Adrenal gland (tissue), 12 donors: ENCODE data around the gene RNF214. TPM values are rescaled to one million over a fixed set of nuclear protein-coding genes. Genes with fewer than 3 reads are reported as not detected.

Source experiments
- DNase-seq, 7 donors: peaks; one replicate each; pipeline ENCODE4 v3.0.0-alpha.2; 2019 to 2020
- H3K27ac ChIP-seq, 5 donors: fragments of 200-600 bp; sonication (generic) in 4 of 5; 1 replicate in 3 of 5; 2 replicates in 2 of 5; pipeline versions ENCODE4 v1.5.1 to v1.8.0; 2016 to 2020; ENCODE audit warnings: mild to moderate bottlenecking in 1 of 5
- H3K27me3 ChIP-seq: fragments of 200-600 bp; 2 replicates; pipeline ENCODE4 v1.8.0; 2021
- H3K36me3 ChIP-seq, 2 donors: fragments of 200-600 bp; replicated peaks in 1 of 2; 1 replicate in 1 of 2; 2 replicates in 1 of 2; pipeline versions ENCODE4 v1.5.1 to v1.8.0; 2018 to 2022
- H3K4me1 ChIP-seq, 2 donors: fragments of 200-600 bp; replicated peaks in 1 of 2; 1 replicate in 1 of 2; 2 replicates in 1 of 2; pipeline versions ENCODE4 v1.5.1 to v1.8.0; 2018 to 2021
- H3K4me3 ChIP-seq, 4 donors: fragments of 200-600 bp; sonication (generic) in 3 of 4; one replicate each; pipeline ENCODE4 v1.5.1; 2016 to 2018
- H3K9me3 ChIP-seq, 3 donors: fragments of 200-600 bp; sonication (generic) in 1 of 3; replicated peaks in 1 of 3; 1 replicate in 2 of 3; 2 replicates in 1 of 3; pipeline versions ENCODE4 v1.5.1 to v1.8.0; 2016 to 2021
- POLR2A ChIP-seq, 2 donors: fragments of 450-650 bp; IDR thresholded peaks; one replicate each; pipeline ENCODE4 v1.6.1; 2017; ENCODE audit warnings: antibody characterized with exemption in 2 of 2, mild to moderate bottlenecking in 2 of 2, moderate library complexity in 1 of 2
- WGBS, 4 donors: extraction: QIAGEN DNeasy Blood & Tissue Kit in 2 of 4; methylation state at CpG; one replicate each; pipeline versions ENCODE4 v1.1.5 to v1.1.7; 2013 to 2017; 5-methylcytosine and 5-hydroxymethylcytosine counted together
- intact Hi-C, 2 donors: fragments of 100-400 bp; cut with DNase I; formaldehyde crosslinking; loops; one replicate each; pipeline versions ENCODE4 v1.14.1 to v1.15.0; 2022 to 2023
- polyA plus RNA-seq, 3 donors: library from polyadenylated mRNA; stranded (reverse); fragments of 200-250 nt in 2 of 3; fragments of 350-450 nt in 1 of 3; fragmentation: Illumina TruSeq in 1 of 3; extraction: RNeasy Lipid Tissue Mini Kit (QIAGEN cat#74804) in 1 of 3; gene quantifications; one replicate each; pipeline ENCODE4 v1.2.3, GENCODE V29; 2013 to 2014
- total RNA-seq, 9 donors: library from RNA; depleted of rRNA in 4 of 9; stranded (reverse); fragments of >200 nt in 4 of 9; fragments of 120-200 nt in 1 of 9; fragmentation: NEBNext Ultra II Directional in 1 of 9; extraction: Animal tissue kit (Norgen Biotek cat#: 25700) in 1 of 9; gene quantifications; one replicate each; pipeline versions ENCODE4 v1.1.0 to v1.2.4, GENCODE V29; 2013 to 2023
- TF ChIP-seq, protein P1 (sequence below), 6 experiments: fragments of 450-650 bp in 4 of 6; fragments of 200-600 bp in 2 of 6; sonication (generic) in 1 of 6; IDR thresholded peaks; 1 replicate in 5 of 6; 2 replicates in 1 of 6; pipeline versions ENCODE4 v1.5.1 to v1.8.0; 2016 to 2021; ENCODE audit warnings: antibody characterized with exemption in 6 of 6, mild to moderate bottlenecking in 2 of 6, moderate library complexity in 1 of 6
- donor health status: healthy with polysubstance abuse.
- donor health status: Bipolar disorder and iron deficiency.
- donor health status: DM: yes; HTN: yes; CAD: no.
- donor health status: DM: no; HTN: no; CAD: no.
- donor health status: DM: no; HTN: no; CAD: no.
- donor health status: DM: yes; HTN: yes; CAD: no.

RNF214 gene
- total and polyA plus RNA-seq, 12 donors, result 11.3 to 33.8 (median 20.5) TPM

DNA sequence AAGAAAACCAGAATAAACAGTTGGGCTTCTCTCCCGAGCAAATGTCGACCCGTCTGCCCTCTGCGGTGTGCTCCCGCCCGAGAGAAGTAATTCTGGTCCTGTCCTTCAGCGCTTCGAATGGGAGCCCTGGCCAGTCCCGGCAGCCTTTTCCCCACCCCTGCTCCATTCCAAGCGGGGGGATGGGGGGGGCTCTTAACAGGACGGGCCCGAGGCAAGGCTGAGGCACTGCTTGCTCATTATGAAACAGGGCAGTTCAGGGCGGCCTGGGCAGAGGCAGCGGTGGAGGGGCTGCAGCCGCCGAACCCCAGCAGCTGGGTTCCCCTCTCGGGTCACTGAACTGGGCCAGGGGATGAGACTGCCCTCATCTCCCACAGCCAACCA lies 67.8 kb downstream of the RNF214 start:
- Histone ChIP-seq H3K9me3 (no peaks in the 10 kb centered on the region), H3K36me3 (no peaks in the 10 kb centered on the region), H3K4me3 (peak overlapping the region in 1 of 4 donors; percentile 22), H3K27ac (peak overlapping the region in 2 of 5 donors; percentile 25 to 39), H3K4me1 (peaks cover 7 to 20% of the 10 kb centered on the region in 2 donors), H3K27me3 (no peaks in the 10 kb centered on the region)
- TF ChIP-seq POLR2A (IDR thresholded peaks at IDR 0.05), result no peak
- TF ChIP-seq, protein P1, sequence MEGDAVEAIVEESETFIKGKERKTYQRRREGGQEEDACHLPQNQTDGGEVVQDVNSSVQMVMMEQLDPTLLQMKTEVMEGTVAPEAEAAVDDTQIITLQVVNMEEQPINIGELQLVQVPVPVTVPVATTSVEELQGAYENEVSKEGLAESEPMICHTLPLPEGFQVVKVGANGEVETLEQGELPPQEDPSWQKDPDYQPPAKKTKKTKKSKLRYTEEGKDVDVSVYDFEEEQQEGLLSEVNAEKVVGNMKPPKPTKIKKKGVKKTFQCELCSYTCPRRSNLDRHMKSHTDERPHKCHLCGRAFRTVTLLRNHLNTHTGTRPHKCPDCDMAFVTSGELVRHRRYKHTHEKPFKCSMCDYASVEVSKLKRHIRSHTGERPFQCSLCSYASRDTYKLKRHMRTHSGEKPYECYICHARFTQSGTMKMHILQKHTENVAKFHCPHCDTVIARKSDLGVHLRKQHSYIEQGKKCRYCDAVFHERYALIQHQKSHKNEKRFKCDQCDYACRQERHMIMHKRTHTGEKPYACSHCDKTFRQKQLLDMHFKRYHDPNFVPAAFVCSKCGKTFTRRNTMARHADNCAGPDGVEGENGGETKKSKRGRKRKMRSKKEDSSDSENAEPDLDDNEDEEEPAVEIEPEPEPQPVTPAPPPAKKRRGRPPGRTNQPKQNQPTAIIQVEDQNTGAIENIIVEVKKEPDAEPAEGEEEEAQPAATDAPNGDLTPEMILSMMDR (IDR thresholded peaks at IDR 0.05), result no peak
- peak; percentile 46 to 82 (median 71) for DNase-seq
- WGBS, 4 donors, result 9 to 21% (median 17%) methylated on average over 9 to 17 of the region's 17 CpGs
- intact Hi-C loops, result no loop called here

DNA sequence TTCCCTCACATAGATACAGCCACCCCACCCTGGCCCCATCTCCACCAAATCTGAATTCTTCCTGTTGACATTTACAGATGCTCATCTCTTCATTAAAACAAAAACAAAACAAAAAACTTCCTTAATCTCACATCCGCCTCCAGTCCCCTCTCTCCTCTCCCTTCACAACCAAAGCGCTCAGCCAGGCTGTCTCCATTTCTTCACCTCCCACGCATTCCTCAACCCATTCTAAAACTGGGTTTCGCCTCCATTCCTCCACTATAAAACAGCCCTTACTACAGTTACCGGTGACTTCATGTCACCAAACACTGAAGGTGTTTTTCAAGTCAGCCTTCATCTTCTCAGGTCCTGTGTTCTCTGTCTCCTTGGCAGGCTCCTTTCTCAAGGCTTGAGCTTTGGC lies 68.3 kb downstream of the RNF214 start:
- intact Hi-C loops, result no loop called here
- Histone ChIP-seq H3K4me1 (peaks cover 7 to 20% of the 10 kb centered on the region in 2 donors), H3K36me3 (no peaks in the 10 kb centered on the region), H3K27me3 (no peaks in the 10 kb centered on the region), H3K4me3 (no peak overlapping the region), H3K9me3 (no peaks in the 10 kb centered on the region), H3K27ac (peak overlapping the region in 2 of 5 donors; percentile 25 to 39)
- DNase-seq, result no peak
- 73 to 80% (median 75%) methylated on average over 5 of the region's 5 CpGs for WGBS, 4 donors
- TF ChIP-seq POLR2A (IDR thresholded peaks at IDR 0.05), result no peak
- TF ChIP-seq, protein P1 (IDR thresholded peaks at IDR 0.05), result no peak

DNA sequence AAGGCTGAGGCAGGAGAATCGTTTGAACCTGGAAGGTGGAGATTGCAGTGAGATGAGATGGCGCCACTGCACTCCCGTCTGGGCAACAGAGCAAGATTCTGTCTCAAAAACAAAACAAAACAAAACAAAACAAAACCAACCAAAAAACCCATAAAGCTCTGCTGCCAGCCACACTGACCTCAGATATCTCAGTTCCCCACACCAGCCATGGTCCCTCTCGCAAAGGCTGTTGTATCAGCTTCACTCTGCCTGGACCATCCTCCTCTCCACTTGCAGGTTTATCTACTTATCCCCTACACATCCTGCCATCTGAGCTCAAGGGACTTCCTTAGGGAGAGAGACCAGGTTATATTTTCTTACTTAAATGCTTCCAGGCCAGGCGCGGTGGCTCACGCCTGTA lies 69.8 kb downstream of the RNF214 start:
- no peaks in the 10 kb centered on the region for H3K9me3 ChIP-seq
- H3K4me1 ChIP-seq, result peaks cover 7 to 20% of the 10 kb centered on the region in 2 donors
- intact Hi-C loops, result no loop called here
- WGBS, 4 donors, result 83 to 95% (median 91%) methylated on average over 6 to 7 of the region's 7 CpGs
- no peak overlapping the region for H3K27ac ChIP-seq
- no peaks in the 10 kb centered on the region for H3K36me3 ChIP-seq
- TF ChIP-seq, protein P1 (IDR thresholded peaks at IDR 0.05), result no peak
- TF ChIP-seq POLR2A (IDR thresholded peaks at IDR 0.05), result no peak
- no peak for DNase-seq
- H3K27me3 ChIP-seq, result no peaks in the 10 kb centered on the region
- no peak overlapping the region for H3K4me3 ChIP-seq

DNA sequence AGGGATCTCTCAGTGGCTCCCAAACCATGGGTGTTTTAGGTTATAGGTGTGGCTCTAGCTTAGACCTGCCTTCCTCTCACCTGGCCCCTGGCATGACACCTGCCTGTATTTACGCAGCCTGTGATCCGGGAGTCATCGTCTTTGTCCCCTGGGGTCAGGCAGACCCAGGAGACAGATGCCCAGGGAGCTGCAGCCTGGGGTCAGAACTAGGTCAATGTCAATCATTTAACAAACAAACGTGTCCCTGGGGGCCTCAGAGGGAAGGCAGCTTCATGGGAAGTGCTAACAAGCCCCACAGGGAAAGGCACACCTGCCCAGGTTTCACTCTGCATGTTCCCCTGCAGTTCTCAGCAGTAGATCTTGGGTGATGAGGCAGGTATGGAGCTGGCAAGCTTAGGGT lies 70.6 kb downstream of the RNF214 start:
- H3K27me3 ChIP-seq, result no peaks in the 10 kb centered on the region
- WGBS, 4 donors, result 67 to 78% (median 73%) methylated on average over 4 of the region's 4 CpGs
- no peaks in the 10 kb centered on the region for H3K9me3 ChIP-seq
- H3K4me3 ChIP-seq, result no peak overlapping the region
- TF ChIP-seq POLR2A (IDR thresholded peaks at IDR 0.05), result no peak
- TF ChIP-seq, protein P1 (IDR thresholded peaks at IDR 0.05), result no peak
- H3K27ac ChIP-seq, result no peak overlapping the region
- no peaks in the 10 kb centered on the region for H3K36me3 ChIP-seq
- peaks cover 7 to 20% of the 10 kb centered on the region in 2 donors for H3K4me1 ChIP-seq
- intact Hi-C loops, result no loop called here
- no peak for DNase-seq
